DOHH2 (cell line): ENCODE results near the gene FUT7.

Experiments used
- CTCF ChIP-seq: fragments of 200-600 bp; sonication (generic); IDR thresholded peaks from one replicate; pipeline ENCODE4 v1.5.1; 2014; ENCODE audit warnings: antibody characterized with exemption, mild to moderate bottlenecking, low read depth, low read length; ENCODE audit not compliant: poor library complexity, severe bottlenecking
- EZH2phosphoT487 ChIP-seq: fragments of 200-600 bp; sonication (generic); IDR thresholded peaks from 2 replicates; pipeline ENCODE4 v1.6.1; 2017; ENCODE audit warnings: borderline replicate concordance, mild to moderate bottlenecking, antibody characterized with exemption, low read length, moderate library complexity, mixed read lengths

- TF ChIP-seq CTCF (no peak), EZH2phosphoT487 (peak; percentile 47; the same call in 1 of the 2 replicates)
Observed at GRCh38 chr9:137030538-137031527, 1.1 kb downstream of the FUT7 start.
